Stimulated activated CD8-positive, alpha-beta memory T cell treated with anti-CD3 and anti-CD28 coated beads, Interleukin-15, amount 100 ng/mL, for 48 hours (primary cell): ENCODE results near the gene DOCK3.
"Not testable (repeated sequence)": the region's sequence is repeated elsewhere in the genome, so short reads cannot be mapped to it uniquely, and the experiment has no call there.

Experiments
- DNase-seq, 2 donors: peaks; one replicate each; pipeline ENCODE4 v3.0.0-alpha.2; 2020; ENCODE audit warnings: low read depth in 2 of 2

The DOCK3 gene

GRCh38 chr3:50805321-50805720 is 130.6 kb downstream of the DOCK3 start:
- DNase-seq, result no peak

- DNase-seq, result no peak
Measured at GRCh38 chr3:50806031-50806430, 131.3 kb downstream of the DOCK3 start.

- DNase-seq, result no peak
Measured at GRCh38 chr3:50806806-50807205, 132.1 kb downstream of the DOCK3 start.

GRCh38 chr3:50807266-50807665 is 132.5 kb downstream of the DOCK3 start:
- DNase-seq, result no peak

GRCh38 chr3:50811893-50812292 is 137.2 kb downstream of the DOCK3 start:
- no peak for DNase-seq

GRCh38 chr3:50815844-50816243 is 141.1 kb downstream of the DOCK3 start:
- no peak for DNase-seq

- DNase-seq, result no peak
Measured at GRCh38 chr3:50816894-50817293, 142.2 kb downstream of the DOCK3 start.

- DNase-seq, result no peak
Measured at GRCh38 chr3:50817756-50818529, 143.2 kb downstream of the DOCK3 start.

- no peak for DNase-seq
Measured at GRCh38 chr3:50819882-50820281, 145.2 kb downstream of the DOCK3 start.

- no peak for DNase-seq
Measured at GRCh38 chr3:50825841-50826240, 151.1 kb downstream of the DOCK3 start.

GRCh38 chr3:50830451-50830850 is 155.7 kb downstream of the DOCK3 start:
- DNase-seq, result no peak

GRCh38 chr3:50831009-50831408 is 156.3 kb downstream of the DOCK3 start:
- not testable (repeated sequence) for DNase-seq

GRCh38 chr3:50840983-50841489 is 166.3 kb downstream of the DOCK3 start:
- no peak for DNase-seq

GRCh38 chr3:50848308-50848707 is 173.6 kb downstream of the DOCK3 start:
- no peak for DNase-seq

- DNase-seq, result no peak
Measured at GRCh38 chr3:50850639-50851511, 176.1 kb downstream of the DOCK3 start.

GRCh38 chr3:50853936-50854335 is 179.2 kb downstream of the DOCK3 start:
- DNase-seq, result no peak

- no peak for DNase-seq
Measured at GRCh38 chr3:50862221-50862620, 187.5 kb downstream of the DOCK3 start.

GRCh38 chr3:50873376-50874157 is 198.8 kb downstream of the DOCK3 start:
- no peak for DNase-seq

- not testable (repeated sequence) for DNase-seq
Measured at GRCh38 chr3:50874876-50875275, 200.1 kb downstream of the DOCK3 start.

GRCh38 chr3:50876947-50877346 is 202.2 kb downstream of the DOCK3 start:
- DNase-seq, result no peak

- not testable (repeated sequence) for DNase-seq
Measured at GRCh38 chr3:50882733-50883132, 208.0 kb downstream of the DOCK3 start.

GRCh38 chr3:50883755-50884154 is 209.0 kb downstream of the DOCK3 start:
- no peak for DNase-seq
